HG03060 (cell line): ENCODE data around the gene MAP3K20.
"Not testable (repeated sequence)": the region's sequence is repeated elsewhere in the genome, so short reads cannot be mapped to it uniquely, and the experiment has no call there.

ENCODE experiments used
- ATAC-seq: cut with Tn5 transposase; IDR thresholded peaks from one replicate; pipeline ENCODE4 v1.9.1; 2021; ENCODE audit warnings: low read depth, moderate number of reproducible peaks; ENCODE audit not compliant: unreplicated experiment

MAP3K20 gene

DNA sequence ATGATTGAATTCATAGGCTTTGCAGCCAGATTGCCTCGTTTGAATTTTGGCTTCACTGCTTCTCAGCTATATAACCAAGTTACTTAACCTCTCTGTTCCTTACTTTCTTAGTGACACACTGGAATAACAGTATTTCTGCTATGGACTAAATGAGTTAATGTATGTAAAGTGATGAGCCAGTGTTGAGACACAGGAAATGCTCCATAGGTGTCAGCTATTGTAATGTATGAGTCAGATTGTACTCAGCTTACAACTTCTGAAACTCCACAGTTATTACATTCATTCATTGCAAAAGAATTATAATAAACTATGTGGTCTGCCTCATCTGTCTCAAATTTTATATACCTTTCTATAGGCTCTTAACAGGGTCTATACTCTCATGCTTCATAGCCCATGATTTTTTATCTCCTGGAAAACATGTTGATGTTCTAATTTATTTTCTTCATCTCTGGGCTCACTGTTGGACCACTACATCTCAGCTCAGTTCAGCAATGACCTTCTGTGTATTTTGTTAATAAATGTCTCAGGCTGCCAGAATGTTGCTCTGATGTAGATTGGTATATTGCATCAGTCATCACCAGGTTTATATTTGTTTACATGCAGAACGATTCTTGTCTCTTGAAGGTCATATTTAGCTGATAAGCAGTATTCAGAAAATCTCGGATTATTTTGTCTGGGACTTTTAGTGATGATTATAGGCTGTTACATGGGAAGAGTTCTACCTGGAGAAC, 76.2 kb downstream of the MAP3K20 start:
- ATAC-seq, result no peak

GRCh38 chr2:173153301-173153885, 77.7 kb downstream of the MAP3K20 start:
- ATAC-seq, result no peak

DNA sequence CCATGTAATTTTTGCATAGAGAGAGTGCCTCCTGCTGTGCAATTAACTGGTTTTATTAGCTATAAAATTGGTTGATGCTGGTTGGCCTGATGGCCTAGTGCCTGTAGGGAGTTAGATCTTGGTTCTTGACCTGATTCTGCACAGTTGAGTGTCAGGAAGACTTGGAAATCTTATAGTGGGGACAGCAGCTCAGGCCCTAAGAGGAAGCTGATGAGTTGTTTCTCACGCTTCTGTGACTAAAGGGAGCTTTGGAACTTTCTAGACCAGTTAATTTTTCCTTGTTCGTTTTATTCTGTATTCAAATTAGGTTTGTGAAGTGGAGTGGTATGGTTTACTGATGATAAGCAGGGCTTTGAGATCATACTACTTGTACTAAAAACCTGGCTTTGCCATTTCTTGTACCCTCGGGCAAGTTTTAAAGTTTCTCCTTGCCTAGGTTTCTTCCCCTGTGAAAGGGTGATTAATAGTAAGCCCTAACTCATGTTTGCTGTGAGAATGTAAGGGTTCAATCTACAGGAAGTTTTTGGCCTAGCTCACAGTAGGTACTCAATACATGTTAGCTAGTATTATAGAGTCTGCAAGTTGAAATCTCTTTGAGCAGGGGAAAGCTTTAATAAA, 82.1 kb downstream of the MAP3K20 start:
- no peak for ATAC-seq

- ATAC-seq, result no peak
Measured at GRCh38 chr2:173159791-173160463, 84.3 kb downstream of the MAP3K20 start.

GRCh38 chr2:173160618-173161017, 85.0 kb downstream of the MAP3K20 start:
- no peak for ATAC-seq

GRCh38 chr2:173161040-173161439, 85.4 kb downstream of the MAP3K20 start:
- no peak for ATAC-seq

DNA sequence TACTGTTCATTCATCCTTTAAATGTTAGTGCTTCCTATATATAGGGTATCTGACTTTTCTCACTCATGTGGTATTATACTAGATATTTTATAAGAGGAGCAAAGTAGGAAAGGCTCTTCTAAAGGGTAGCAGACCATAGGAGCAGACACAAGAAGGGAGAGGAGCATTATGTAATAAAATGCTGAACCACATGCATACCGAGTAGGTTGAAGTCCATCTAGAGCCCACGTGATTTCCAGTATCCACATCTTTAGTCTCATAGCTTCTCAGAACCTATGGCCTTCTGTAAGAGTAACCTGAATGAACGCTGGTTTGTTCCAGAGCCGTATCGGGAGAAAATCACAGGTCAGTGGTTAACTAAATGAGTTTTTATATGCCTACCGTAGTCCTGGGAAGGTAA, 85.9 kb downstream of the MAP3K20 start:
- ATAC-seq, result no peak

DNA sequence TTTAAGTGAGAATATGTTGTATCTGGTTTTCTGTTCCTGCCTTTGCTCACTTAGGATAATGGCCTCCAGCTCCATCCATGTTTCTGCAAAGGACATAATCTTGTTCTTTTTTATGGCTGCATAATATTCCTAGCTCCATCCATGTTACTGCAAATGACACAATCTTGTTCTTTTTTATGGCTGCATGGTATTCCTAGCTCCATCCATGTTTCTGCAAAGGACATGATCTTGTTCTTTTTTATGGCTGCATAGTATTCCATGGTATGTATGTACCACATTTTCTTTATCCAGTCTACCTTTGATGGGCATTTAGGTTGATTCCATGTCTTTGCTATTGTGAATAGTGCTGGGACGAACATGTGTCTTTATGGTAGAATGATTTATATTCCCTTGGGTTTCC, 87.7 kb downstream of the MAP3K20 start:
- not testable (repeated sequence) for ATAC-seq

DNA sequence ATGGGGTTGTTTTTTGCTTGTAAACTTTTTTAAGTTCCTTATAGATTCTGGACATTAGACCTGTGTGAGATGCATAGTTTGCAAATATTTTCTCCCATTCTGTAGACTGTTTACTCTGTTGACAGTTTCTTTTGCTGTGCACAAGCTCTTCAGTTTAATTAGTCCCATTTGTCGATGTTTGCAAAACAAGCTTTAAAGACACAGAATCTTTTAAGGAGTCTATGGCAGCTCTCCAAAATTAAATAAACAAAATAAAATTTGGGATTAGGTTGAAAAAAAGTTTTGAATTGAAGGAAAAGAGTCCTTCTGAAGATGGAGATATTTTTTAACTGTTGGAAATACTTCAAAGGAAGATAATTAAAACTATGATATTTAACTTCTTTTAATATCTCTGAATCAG, 88.8 kb downstream of the MAP3K20 start:
- ATAC-seq, result no peak

GRCh38 chr2:173165443-173166238, 90.0 kb downstream of the MAP3K20 start:
- ATAC-seq, result no peak

- no peak for ATAC-seq
Measured at GRCh38 chr2:173171321-173171720, 95.7 kb downstream of the MAP3K20 start.

- ATAC-seq, result no peak
Measured at GRCh38 chr2:173171924-173172643, 96.4 kb downstream of the MAP3K20 start.

DNA sequence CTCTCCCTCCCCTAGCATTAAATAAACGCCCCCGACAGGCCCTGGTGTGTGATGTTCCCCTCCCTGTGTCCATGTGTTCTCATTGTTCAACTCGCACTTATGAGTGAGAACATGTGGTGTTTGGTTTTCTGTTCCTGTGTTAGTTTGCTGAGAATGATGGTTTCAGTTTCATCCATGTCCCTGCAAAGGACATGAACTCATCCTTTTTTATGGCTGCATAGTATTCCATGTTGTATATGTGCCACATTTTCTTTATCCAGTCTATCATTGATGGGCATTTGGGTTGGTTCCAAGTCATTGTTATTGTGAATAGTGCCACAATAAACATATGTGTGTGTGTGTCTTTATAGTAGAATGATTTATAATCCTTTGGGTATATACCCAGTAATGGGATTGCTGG, 98.7 kb downstream of the MAP3K20 start:
- ATAC-seq, result not testable (repeated sequence)

GRCh38 chr2:173175222-173175621, 99.6 kb downstream of the MAP3K20 start:
- no peak for ATAC-seq

DNA sequence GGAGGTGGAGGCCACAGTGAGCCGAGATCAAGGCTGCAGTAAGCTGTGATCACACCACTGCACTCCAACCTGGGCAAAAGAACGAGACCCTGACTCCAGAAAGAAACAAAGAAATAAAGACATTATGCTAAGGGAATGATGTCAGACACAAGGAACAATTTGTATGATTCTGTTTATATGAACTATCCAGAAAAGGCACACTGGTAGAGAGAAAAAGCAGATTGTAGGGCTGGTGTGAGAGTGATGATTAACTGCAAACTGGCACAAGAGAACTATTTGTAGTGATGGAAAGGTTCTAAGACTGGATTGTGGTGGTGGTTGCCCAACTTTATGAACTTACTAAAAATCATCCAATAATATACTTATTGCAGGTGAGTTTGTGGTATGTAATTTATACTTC, 106.3 kb downstream of the MAP3K20 start:
- no peak for ATAC-seq

GRCh38 chr2:173184031-173185004, 108.7 kb downstream of the MAP3K20 start:
- no peak for ATAC-seq

DNA sequence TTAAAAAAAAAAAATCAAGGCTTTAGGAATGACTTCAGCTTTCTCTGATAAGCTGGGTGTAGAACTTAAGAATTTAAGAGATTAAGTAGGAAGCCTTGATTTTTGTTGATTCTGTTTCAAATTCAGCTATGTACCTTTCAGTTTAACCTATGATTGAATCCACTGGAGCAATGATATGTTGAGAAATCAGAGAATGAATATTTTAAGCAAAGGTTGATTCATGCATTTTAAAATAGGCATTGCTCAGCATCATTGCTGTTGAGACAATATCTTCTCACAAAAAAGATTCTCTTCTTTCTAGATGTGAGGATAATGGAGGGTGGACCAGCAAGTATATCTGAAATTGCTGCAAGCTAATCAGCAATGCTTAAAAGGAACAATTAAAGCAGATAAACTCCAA, 109.8 kb downstream of the MAP3K20 start:
- no peak for ATAC-seq

GRCh38 chr2:173187941-173188788, 112.5 kb downstream of the MAP3K20 start:
- ATAC-seq, result no peak
